Right lobe of liver (tissue), 4 donors: Measurements from ENCODE around the gene DYSF.

ENCODE experiments used
- CTCF ChIP-seq, 4 donors: fragments of 200-600 bp in 3 of 4; fragments of 450-650 bp in 1 of 4; IDR thresholded peaks; one replicate each; pipeline versions ENCODE4 v1.5.1 to v1.8.0; 2016 to 2022; ENCODE audit warnings: antibody characterized with exemption in 4 of 4, mild to moderate bottlenecking in 2 of 4
- POLR2A ChIP-seq: fragments of 450-650 bp; IDR thresholded peaks from one replicate; pipeline ENCODE4 v1.6.1; 2017; ENCODE audit warnings: antibody characterized with exemption, mild to moderate bottlenecking
- donor health status: DM: no; HTN: no; CAD: no.
- donor health status: DM: no; HTN: no; CAD: no.
- donor health status: DM: no; HTN: yes; CAD: no.

GRCh38 chr2:71719520-71720282 lies 266.3 kb downstream of the DYSF start:
- no peak for TF ChIP-seq POLR2A
- TF ChIP-seq CTCF (IDR thresholded peaks at IDR 0.05) = no peak
